ENCODE data around the gene MAP2K5.

- TF ChIP-seq RARB (CRISPR knock-in tag; IDR thresholded peaks at IDR 0.05) (no peak), BACH2 (CRISPR knock-in tag; IDR thresholded peaks at IDR 0.05; ENCODE audit: borderline replicate concordance) (no peak), ZNF70 (CRISPR knock-in tag; IDR thresholded peaks at IDR 0.05) (no peak)
These were observed 242.4 kb downstream of the MAP2K5 start for GRCh38 chr15:67784856-67785430.
